Smooth muscle cell (in vitro differentiated cells): ENCODE data around the gene PINLYP. TPM values are rescaled to one million over a fixed set of nuclear protein-coding genes. Genes with fewer than 3 reads are reported as not detected.

Experiments
- DNase-seq: peaks from one replicate; lab custom pipeline; 2025; ENCODE audit not compliant: unreplicated experiment; lab: John Stamatoyannopoulos, UW
- H2AFZ ChIP-seq: fragments of 200-600 bp; sonication (generic); 2 replicates; pipeline ENCODE4 v1.6.0; 2016; ENCODE audit warnings: antibody characterized with exemption, low read depth, mild to moderate bottlenecking
- H3F3A ChIP-seq: fragments of 200-600 bp; sonication (generic); 2 replicates; pipeline ENCODE4 v1.6.0; 2017; ENCODE audit warnings: antibody characterized with exemption, low read depth
- H3K27ac ChIP-seq: fragments of 200-600 bp; sonication (generic); 2 replicates; pipeline ENCODE4 v1.5.1; 2016; ENCODE audit warnings: low read depth, mild to moderate bottlenecking
- H3K27me3 ChIP-seq: fragments of 200-600 bp; sonication (generic); 2 replicates; pipeline ENCODE4 v1.6.1; 2016; ENCODE audit warnings: low read depth, mild to moderate bottlenecking
- H3K36me3 ChIP-seq: fragments of 200-600 bp; sonication (generic); 2 replicates; pipeline ENCODE4 v1.5.1; 2016; ENCODE audit warnings: low read depth
- H3K4me1 ChIP-seq: fragments of 200-600 bp; sonication (generic); 2 replicates; pipeline ENCODE4 v1.5.1; 2016; ENCODE audit warnings: low read depth
- H3K4me2 ChIP-seq: fragments of 200-600 bp; sonication (generic); 2 replicates; pipeline ENCODE4 v1.6.0; 2016; ENCODE audit warnings: mild to moderate bottlenecking
- H3K4me3 ChIP-seq: fragments of 200-600 bp; sonication (generic); 2 replicates; pipeline ENCODE4 v1.5.1; 2016; ENCODE audit warnings: mild to moderate bottlenecking
- H3K79me2 ChIP-seq: fragments of 200-600 bp; sonication (generic); 2 replicates; pipeline ENCODE4 v1.6.0; 2016; ENCODE audit warnings: low read depth, mild to moderate bottlenecking
- H3K9ac ChIP-seq: fragments of 200-600 bp; sonication (generic); 2 replicates; pipeline ENCODE4 v1.6.0; 2016; ENCODE audit warnings: low read depth
- H3K9me3 ChIP-seq: fragments of 200-600 bp; sonication (generic); replicated peaks from 2 replicates; pipeline ENCODE4 v1.5.1; 2016; ENCODE audit warnings: low read depth
- H4K20me1 ChIP-seq: fragments of 200-600 bp; sonication (generic); 2 replicates; pipeline ENCODE4 v1.6.0; 2016; ENCODE audit warnings: low read depth
- CTCF ChIP-seq: fragments of 200-600 bp; sonication (generic); IDR thresholded peaks from 2 replicates; pipeline ENCODE4 v1.5.1; 2017; ENCODE audit warnings: borderline replicate concordance, mild to moderate bottlenecking, antibody characterized with exemption; ENCODE audit not compliant: insufficient read depth, poor library complexity, severe bottlenecking
- WGBS: methylation state at CpG from one replicate; pipeline ENCODE4 v1.1.7; 2016; ENCODE audit warnings: low lambda C conversion rate; 5-methylcytosine and 5-hydroxymethylcytosine counted together
- polyA plus RNA-seq: library from polyadenylated mRNA; unstranded; fragments of >200 nt; fragmentation: Nextera tagmentation; extraction: Ambion mirVana; gene quantifications from 2 replicates; pipeline ENCODE4 v1.2.1, GENCODE V29; 2016
- total RNA-seq: library from RNA; depleted of rRNA; stranded (reverse); fragments of >200 nt; gene quantifications from 2 replicates; pipeline ENCODE4 v1.2.3, GENCODE V29; 2014

Gene PINLYP
- total and polyA plus RNA-seq, 2 experiments from 2014 or later: 1.7 to 2.2 TPM

GRCh38 chr19:43594710-43595604, 19.4 kb downstream of the PINLYP start:
- Histone ChIP-seq H4K20me1 (peaks cover 46% of the 10 kb centered on the region), H3K27me3 (no peaks in the 10 kb centered on the region), H3K9me3 (no peaks in the 10 kb centered on the region), H3K79me2 (peaks cover 58% of the 10 kb centered on the region), H3F3A (no peaks in the 10 kb centered on the region), H3K4me3 (peak overlapping the region; percentile 81), H3K4me1 (peaks cover 13% of the 10 kb centered on the region), H3K9ac (peak overlapping the region; percentile 96), H3K4me2 (peak overlapping the region; percentile 91), H3K36me3 (no peaks in the 10 kb centered on the region), H3K27ac (peak overlapping the region; percentile 100), H2AFZ (no peak overlapping the region)
- peak; percentile 52 for DNase-seq
- peak; percentile 73 for TF ChIP-seq CTCF
- 6% methylated on average over 64 of the region's 64 CpGs for WGBS

- no peaks in the 10 kb centered on the region for H3K9me3 ChIP-seq
- 5% methylated on average over 18 of the region's 18 CpGs for WGBS
- H3K4me2 ChIP-seq: peak overlapping the region; percentile 91
- no peaks in the 10 kb centered on the region for H3K36me3 ChIP-seq
- H3K79me2 ChIP-seq: peaks cover 57% of the 10 kb centered on the region
- no peak overlapping the region for H2AFZ ChIP-seq
- no peak for TF ChIP-seq CTCF
- H3K9ac ChIP-seq: peak overlapping the region; percentile 96
- no peaks in the 10 kb centered on the region for H3F3A ChIP-seq
- H4K20me1 ChIP-seq: peaks cover 40% of the 10 kb centered on the region
- H3K27ac ChIP-seq: peak overlapping the region; percentile 100
- no peaks in the 10 kb centered on the region for H3K27me3 ChIP-seq
- H3K4me3 ChIP-seq: peak overlapping the region; percentile 81
- DNase-seq: no peak
- H3K4me1 ChIP-seq: peaks cover 13% of the 10 kb centered on the region
Measured at GRCh38 chr19:43595605-43595998, 20.0 kb downstream of the PINLYP start.

GRCh38 chr19:43595999-43596841, 20.6 kb downstream of the PINLYP start, which contains the start of the genes IRGQ and ZNF576:
Gene IRGQ, minus strand, starts transcription at chr19:43596134. Its CDS starts 796 bp downstream, at chr19:43595338.
Gene ZNF576, plus strand, starts transcription at chr19:43596595. Its CDS starts 514 bp downstream, at chr19:43597109.
- peak; percentile 99 for DNase-seq
- Histone ChIP-seq H3F3A (peaks cover 5% of the 10 kb centered on the region), H2AFZ (peak within 1 kb of the TSS; percentile 89), H3K9me3 (no peaks in the 10 kb centered on the region), H4K20me1 (peaks cover 34% of the 10 kb centered on the region), H3K27ac (peak within 1 kb of the TSS; percentile 100), H3K4me2 (peak within 1 kb of the TSS; percentile 98), H3K36me3 (no peaks in the 10 kb centered on the region), H3K79me2 (peaks cover 51% of the 10 kb centered on the region), H3K4me3 (peak within 1 kb of the TSS; percentile 81), H3K27me3 (no peaks in the 10 kb centered on the region), H3K9ac (peak within 1 kb of the TSS; percentile 99), H3K4me1 (peaks cover 13% of the 10 kb centered on the region)
- WGBS: under 1% methylated on average over 60 of the region's 60 CpGs
- no peak for TF ChIP-seq CTCF
